B cell (primary cell): ENCODE results near the gene AOPEP.

Experiments used
- CTCF ChIP-seq: fragments of 200-600 bp; IDR thresholded peaks from one replicate; pipeline ENCODE4 v1.8.0; 2022; ENCODE audit warnings: antibody characterized with exemption, mild to moderate bottlenecking
- EZH2 ChIP-seq: IDR thresholded peaks from 2 replicates; pipeline ENCODE4 v1.6.1; 2012; ENCODE audit warnings: borderline replicate concordance, low read depth, mild to moderate bottlenecking, moderate library complexity, low read length; ENCODE audit not compliant: insufficient read depth, poor library complexity, severe bottlenecking

- TF ChIP-seq CTCF (no peak), EZH2 (no peak)
Measured at GRCh38 chr9:95062596-95063065, 336.1 kb downstream of the AOPEP start.
